ENCODE data around the gene EME1.

- TF ChIP-seq CTCF (IDR thresholded peaks at IDR 0.05) (no peak), POLR2A (IDR thresholded peaks at IDR 0.05) (no peak)
These were observed 23.5 kb downstream of the EME1 start for GRCh38 chr17:50396261-50397110.

Measured in lower leg skin (tissue), 3 donors.